Measurements from ENCODE around the gene APOC4. TPM values are rescaled to one million over a fixed set of nuclear protein-coding genes. Genes with fewer than 3 reads are reported as not detected.
A peak's percentile ranks its signal among the peaks of the same experiment; 100 is the strongest.
"Not testable (repeated sequence)": the region's sequence is repeated elsewhere in the genome, so short reads cannot be mapped to it uniquely, and the experiment has no call there.

The APOC4 gene
- total RNA-seq, 1 donor from 2014 or later = not detected

- FAIRE-seq (no peak), DNase-seq (ENCODE audit: low spot score in 2 of 2) (no peak)
Observed at GRCh38 chr19:44955505-44956439, 13.7 kb downstream of the APOC4 start.

- FAIRE-seq (no peak), DNase-seq (ENCODE audit: low spot score in 2 of 2) (no peak)
Observed at GRCh38 chr19:44957526-44957925, 15.5 kb downstream of the APOC4 start.

GRCh38 chr19:44958090-44958489, 16.1 kb downstream of the APOC4 start:
- FAIRE-seq (no peak), DNase-seq (ENCODE audit: low spot score in 2 of 2) (no peak)

- FAIRE-seq = no peak
- no peak for DNase-seq (ENCODE audit: low spot score in 2 of 2)
Observed at GRCh38 chr19:44959691-44960090, 17.7 kb downstream of the APOC4 start.

GRCh38 chr19:44960906-44961728, 19.1 kb downstream of the APOC4 start:
- FAIRE-seq = no peak
- DNase-seq (ENCODE audit: low spot score in 2 of 2) = no peak

- DNase-seq (ENCODE audit: low spot score in 2 of 2) (no peak), FAIRE-seq (no peak)
Observed at GRCh38 chr19:44961821-44962220, 19.8 kb downstream of the APOC4 start.

- FAIRE-seq = no peak
- no peak for DNase-seq (ENCODE audit: low spot score in 2 of 2)
Observed at GRCh38 chr19:44968118-44968517, 26.1 kb downstream of the APOC4 start.

- DNase-seq (ENCODE audit: low spot score in 2 of 2) (no peak), FAIRE-seq (no peak)
Observed at GRCh38 chr19:44968670-44969069, 26.6 kb downstream of the APOC4 start.

- no peak for FAIRE-seq
- no peak for DNase-seq (ENCODE audit: low spot score in 2 of 2)
Observed at GRCh38 chr19:44969437-44969836, 27.4 kb downstream of the APOC4 start.

GRCh38 chr19:44971451-44971850, 29.4 kb downstream of the APOC4 start:
- FAIRE-seq; DNase-seq (ENCODE audit: low spot score in 2 of 2): not testable (repeated sequence)

- no peak for FAIRE-seq
- DNase-seq (ENCODE audit: low spot score in 2 of 2) = no peak
Observed at GRCh38 chr19:44972802-44973201, 30.8 kb downstream of the APOC4 start.

- FAIRE-seq = no peak
- no peak for DNase-seq (ENCODE audit: low spot score in 2 of 2)
Observed at GRCh38 chr19:44973982-44974735, 32.1 kb downstream of the APOC4 start.

GRCh38 chr19:44974857-44975256, 32.8 kb downstream of the APOC4 start:
- no peak for FAIRE-seq

GRCh38 chr19:44975444-44975843, 33.4 kb downstream of the APOC4 start:
- DNase-seq (ENCODE audit: low spot score in 2 of 2) = no peak
- FAIRE-seq = no peak

More at GRCh38 chr19:44974857-44975256, 32.8 kb downstream of the APOC4 start:
- DNase-seq (ENCODE audit: low spot score in 2 of 2) = no peak

GRCh38 chr19:44984005-44984404, 42.0 kb downstream of the APOC4 start:
- DNase-seq (ENCODE audit: low spot score in 2 of 2) (no peak), FAIRE-seq (no peak)

GRCh38 chr19:44985445-44985844, 43.4 kb downstream of the APOC4 start:
- no peak for DNase-seq (ENCODE audit: low spot score in 2 of 2)
- no peak for FAIRE-seq

GRCh38 chr19:44986389-44986788, 44.4 kb downstream of the APOC4 start:
- no peak for FAIRE-seq
- DNase-seq (ENCODE audit: low spot score in 2 of 2) = no peak

- DNase-seq (ENCODE audit: low spot score in 2 of 2) (no peak), FAIRE-seq (no peak)
Observed at GRCh38 chr19:44987148-44987675, 45.2 kb downstream of the APOC4 start.

GRCh38 chr19:44988273-44988672, 46.2 kb downstream of the APOC4 start:
- no peak for DNase-seq (ENCODE audit: low spot score in 2 of 2)
- no peak for FAIRE-seq

GRCh38 chr19:44988896-44989556, 47.0 kb downstream of the APOC4 start:
- FAIRE-seq = no peak
- DNase-seq (ENCODE audit: low spot score in 2 of 2) = peak in 1 of 2 donors; percentile 78

Measured in frontal cortex (tissue), 4 donors.